GM19438 (cell line): ENCODE data around the gene COPS2.
"Not testable (repeated sequence)": the region's sequence is repeated elsewhere in the genome, so short reads cannot be mapped to it uniquely, and the experiment has no call there.

ENCODE experiments used
- ATAC-seq: cut with Tn5 transposase; IDR thresholded peaks from one replicate; pipeline ENCODE4 v1.9.1; 2021; ENCODE audit warnings: low read depth; ENCODE audit not compliant: unreplicated experiment

Gene COPS2

DNA sequence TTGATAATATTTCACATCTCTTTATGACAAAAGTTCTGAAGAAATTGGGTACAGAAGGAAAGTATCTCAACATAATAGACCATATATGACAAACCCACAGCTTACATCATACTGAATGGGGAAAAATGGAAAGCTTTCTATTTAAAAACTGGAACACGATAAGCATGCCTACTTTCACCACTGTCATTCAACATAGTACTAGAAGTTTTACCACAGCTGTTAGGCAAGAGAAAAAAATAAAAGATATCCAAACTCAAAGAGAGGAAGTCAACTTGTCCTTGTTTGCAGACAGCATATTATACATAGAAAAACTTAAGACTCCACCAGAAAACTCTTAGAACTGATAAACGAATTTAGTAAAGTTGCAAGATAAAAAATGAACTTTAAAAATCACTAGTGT is 40.3 kb downstream of the COPS2 start:
- ATAC-seq: no peak

DNA sequence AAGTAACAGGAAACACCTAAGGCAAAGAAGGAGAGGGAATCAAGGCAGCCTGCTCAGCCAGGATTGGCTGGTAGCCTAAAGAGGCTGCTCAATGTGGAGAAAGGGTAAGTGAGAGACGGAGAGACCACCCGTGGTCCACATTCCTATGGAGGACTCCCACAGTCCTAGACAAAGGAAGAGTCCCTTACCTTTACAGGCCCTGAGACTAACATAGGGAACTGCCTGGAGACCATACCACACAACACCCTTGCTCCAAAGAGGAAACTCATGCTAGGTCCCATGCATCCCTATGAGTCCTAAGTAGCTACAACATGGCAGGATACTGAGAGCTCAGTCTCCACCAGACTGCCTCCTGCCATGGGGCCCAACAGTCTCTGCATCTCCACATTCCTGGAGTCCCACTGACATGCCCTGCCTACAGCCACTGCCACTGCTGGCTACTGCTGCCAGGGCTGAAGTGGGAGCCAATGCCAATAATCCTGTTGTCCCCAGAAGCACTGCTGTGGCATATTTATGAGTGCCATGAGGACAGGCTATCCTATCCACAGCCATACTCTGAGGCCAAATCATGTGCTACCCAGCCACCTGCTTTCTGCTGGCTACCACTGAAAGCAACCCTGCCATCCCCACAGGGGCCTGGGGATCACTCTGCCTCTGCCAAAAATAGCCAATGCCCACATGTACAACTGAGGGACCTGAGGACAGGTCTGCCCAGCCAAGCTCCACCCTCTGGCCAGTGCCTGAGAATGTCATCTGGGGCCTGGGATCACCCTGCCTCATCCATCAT is 45.0 kb downstream of the COPS2 start:
- ATAC-seq: no peak

DNA sequence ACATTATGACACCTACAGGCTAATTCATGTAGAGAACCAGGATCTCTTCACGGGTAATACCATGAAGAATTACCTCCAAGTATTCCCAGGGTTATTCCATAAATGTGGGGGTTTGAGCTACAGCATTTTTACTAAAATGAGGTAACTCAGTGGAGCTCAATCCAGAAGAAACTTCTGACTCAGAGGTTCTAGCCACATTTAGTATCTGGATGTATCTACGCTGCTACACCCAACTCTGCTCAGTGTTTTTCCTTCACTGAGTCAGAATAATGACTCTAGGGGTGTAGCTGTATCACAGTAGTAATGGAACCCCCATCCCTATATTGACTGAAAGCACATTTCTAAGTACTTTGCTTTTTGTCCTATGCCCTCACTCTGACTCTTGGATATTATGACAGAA is 52.4 kb downstream of the COPS2 start:
- ATAC-seq: no peak

DNA sequence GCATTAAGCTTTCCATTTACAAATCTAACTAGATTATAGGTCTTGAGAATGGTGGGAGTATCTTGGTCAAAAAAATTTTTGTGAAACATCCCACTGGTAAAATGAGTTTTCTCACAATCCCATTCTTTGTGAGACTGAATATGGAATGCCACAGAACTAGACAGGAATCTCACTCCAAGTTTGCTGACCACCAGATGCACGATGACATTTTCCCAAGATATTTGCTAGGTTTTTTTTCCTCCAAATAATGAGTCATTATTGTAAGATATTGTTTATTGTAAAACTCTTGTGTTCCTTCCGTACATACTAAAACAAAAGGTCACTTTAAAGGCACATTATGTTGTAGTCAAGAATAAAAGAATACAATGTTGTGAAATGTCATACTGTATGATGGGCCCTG is 53.9 kb downstream of the COPS2 start:
- ATAC-seq: no peak

DNA sequence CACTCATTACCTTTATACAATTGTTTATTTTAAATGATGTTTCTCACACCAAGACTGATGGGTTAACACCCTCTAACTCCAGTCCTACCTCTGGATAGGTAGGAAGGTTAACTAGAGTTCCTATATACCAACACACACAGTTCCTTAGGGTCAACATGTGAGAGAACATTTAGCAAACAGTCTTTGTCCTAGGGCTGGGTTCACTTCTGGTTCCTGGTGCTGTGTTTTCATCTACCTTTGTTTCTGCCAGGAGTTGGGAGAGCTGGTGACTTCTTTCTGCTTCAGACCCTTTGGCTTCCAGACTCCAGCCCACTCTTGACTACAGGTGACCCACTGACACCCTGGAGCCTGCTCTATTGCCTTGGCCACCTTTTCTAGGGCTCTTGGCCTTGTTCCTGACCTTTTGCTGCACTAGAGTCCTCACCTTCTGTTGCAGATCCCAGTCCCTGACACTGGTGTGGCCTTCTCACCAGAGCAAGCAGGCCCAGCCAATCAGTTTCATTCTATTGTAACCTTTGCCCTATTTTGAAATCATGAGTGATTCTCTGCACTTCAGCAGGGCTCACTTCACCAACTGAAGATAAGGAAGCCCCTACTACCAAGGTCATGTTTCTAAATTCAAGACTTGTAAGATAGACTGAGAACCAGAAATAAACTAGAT is 59.2 kb downstream of the COPS2 start:
- ATAC-seq: no peak

DNA sequence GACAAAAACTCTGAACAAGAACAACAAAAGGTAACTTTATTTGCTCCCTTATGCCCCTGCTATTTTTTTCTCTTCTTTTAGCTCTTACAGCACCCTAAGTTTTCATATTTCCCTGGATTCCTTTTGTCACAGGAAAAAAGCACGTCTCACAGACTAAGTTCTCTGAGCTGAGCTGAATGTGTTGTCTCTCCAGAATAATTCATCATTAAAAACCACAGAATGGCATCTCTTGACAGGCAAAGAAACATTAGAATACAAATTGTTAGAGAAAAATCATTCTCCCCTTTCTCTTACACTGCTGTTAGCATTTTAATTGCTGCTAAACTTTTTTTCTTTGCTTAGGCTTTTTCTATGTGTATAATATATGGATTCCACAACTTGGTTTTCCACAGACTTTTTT is 60.5 kb downstream of the COPS2 start:
- no peak for ATAC-seq

- no peak for ATAC-seq
Observed at GRCh38 chr15:49093252-49094105, 61.9 kb downstream of the COPS2 start.

DNA sequence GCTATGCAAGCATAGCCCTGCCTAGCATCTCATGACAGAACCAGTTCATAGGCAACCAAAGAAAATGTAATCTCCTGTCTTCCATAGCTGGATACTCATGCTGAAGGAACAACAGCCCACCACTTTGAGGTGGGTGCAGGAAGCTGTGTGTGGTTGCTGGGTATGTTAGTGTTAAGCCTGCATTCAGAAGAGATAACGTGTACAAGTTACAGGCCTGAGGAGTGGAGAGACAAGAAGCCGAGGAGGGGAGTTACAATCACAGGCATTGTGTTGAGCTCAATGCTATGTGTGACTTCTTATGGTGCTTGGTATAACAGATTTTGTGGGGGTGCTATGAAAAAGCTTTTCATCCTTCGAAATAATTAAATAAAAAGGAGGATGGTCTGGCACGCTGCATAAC is 66.4 kb downstream of the COPS2 start:
- no peak for ATAC-seq

DNA sequence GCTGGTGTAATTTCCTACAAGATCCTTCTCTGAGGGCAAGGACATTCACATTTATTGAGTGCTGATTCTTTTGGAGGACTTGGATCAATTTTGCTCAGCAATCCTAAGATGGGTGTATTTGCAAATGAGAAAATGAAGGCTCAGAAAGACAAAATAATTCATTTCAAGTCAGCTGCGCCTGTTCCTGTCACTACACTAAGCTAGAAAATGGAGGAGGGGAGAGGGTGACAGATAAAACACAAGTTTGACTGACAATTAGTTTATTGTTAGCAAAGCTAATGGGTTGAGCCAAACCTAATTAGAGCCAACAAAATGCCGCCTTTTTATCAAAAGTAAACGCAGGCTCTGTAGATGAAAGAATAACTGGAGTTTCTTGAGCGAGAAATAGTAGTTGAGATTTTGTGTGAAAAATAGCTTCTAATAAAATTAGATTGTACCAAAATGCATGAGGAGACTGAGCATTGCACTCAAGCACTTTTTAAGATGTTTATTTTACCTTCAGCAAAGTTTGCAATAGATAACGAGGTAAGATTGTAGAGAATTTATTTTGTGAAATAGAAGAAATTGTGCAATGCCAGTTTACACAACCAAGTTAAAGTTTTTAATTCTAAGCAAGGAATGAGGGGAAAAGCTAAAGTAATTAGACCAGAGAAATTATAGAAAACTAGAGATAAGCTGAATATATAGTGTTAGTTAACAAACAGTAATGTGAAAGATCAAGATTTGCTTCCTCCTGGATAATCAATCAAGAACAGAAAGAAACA is 69.5 kb downstream of the COPS2 start:
- no peak for ATAC-seq

GRCh38 chr15:49084285-49084570 is 71.2 kb downstream of the COPS2 start:
- ATAC-seq: no peak

DNA sequence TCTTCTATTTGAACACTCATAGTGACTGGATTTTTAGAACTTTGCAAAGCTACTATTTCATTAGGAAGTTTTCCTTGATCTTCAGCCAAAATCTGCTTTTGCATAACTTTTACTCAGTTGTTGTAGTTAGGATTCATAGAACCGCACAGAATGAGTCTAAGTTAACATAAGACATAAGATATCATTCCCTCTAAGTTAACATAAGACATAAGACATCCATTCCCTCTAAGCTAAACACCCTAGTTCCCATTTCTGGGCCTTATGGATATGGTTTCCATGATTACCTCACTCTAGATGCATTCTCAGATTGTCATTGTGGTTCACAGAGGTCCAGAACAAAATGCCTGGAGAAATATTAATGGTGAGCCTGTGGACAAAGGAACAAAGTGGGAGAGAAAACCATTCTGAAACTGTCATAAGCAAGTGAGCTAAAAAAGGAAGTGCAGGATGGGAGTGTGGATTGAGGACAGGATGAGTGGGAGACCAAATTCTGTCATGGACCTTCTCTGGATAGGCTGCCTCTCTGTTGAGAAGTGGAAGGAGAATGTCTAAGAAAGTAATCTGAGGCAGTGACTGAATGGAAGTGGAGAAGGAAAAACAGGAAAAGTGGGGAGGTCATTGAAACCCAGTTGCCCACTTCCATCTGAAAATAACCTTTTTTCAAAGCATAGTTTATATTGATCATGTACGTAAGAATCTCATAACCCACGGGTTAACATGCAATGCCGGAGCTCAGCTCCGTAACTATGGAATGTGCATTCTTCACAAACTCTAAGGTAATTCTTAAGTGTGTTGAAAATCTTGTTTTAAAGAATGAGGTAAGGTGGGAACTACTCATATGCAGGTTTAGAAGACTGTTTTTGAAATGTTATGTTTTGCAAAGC is 71.8 kb downstream of the COPS2 start:
- ATAC-seq: no peak

DNA sequence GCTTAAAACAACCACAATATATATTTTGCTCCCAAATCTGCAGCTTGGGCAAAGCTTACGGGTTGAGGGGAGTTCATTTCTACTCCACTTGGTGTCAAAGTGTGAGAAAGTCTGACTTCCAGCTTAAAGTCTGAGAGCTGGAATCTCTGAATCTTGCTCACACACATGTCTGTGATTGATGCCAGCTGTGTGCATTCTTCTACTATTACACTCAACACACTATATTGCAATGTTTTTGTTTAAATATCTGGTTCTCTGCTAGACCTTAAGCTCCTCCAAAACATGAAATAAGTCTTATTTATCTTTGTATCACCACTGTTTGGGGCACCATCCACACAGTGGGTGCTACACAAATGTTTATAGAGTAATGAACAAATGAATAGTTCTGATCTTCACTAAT is 72.4 kb downstream of the COPS2 start:
- ATAC-seq: no peak

DNA sequence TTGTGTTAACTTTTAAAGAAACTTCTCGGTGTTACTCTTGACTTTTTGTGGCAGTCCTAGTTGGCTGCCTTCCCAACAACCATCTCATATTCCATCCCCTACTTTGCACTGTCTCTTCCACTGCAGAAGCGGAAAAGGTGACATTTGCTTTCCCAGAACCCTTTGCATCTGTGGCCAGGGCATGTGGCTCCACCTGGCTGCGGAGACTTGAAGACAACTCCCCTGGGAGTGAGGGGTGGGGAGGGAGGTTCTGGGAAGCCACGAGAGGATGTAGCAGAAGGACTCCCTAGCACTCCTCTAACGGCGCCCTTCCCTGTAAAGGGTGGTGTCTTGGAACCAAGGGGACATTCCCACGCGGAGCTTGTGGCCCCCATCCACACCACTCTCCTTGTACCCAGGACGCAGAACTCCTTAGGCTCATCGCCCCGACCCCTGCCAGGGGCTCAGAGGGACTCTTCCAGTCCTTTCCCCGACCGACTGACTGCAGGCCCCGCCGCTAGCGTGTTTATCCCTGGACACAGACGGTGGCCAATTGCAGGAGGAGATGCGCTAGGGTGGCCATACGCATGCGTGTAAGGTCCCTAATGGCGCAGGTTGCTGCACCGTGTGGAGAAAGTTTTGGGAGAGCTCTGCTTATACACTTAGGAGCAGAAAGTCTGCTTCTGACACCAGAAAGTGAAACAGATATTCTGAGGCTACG is 75.9 kb downstream of the COPS2 start:
- no peak for ATAC-seq

- ATAC-seq: no peak
Observed at GRCh38 chr15:49075881-49076280, 79.5 kb downstream of the COPS2 start.

DNA sequence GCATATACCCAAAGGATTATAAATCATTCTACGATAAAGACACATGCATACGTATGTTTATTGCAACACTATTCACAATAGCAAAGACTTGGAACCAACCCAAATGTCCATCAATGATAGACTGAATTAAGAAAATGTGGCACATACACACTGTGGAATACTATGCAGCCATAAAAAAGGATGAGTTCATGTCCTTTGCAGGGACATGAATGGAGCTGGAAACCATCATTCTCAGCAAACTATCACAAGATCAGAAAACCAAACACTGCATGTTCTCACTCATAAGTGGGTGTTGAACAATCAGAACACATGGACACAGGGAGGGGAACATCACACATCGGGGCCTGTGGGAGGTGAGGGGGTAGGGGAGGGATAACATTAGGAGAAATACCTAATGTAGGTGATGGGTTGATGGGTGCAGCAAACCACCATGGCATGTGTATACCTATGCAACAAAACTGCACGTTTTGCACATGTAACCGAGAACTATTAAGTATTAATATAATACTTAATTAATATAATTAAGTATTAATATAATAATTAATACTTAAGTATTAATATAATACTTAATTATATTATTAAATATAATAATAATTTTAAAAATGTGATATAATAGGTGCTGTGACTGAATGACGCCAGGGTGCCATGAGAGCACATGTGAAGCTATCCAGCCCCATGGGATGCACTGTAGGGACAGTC is 80.7 kb downstream of the COPS2 start:
- ATAC-seq: not testable (repeated sequence)
